Ectodermal cell (in vitro differentiated cells): Measurements from ENCODE around the gene KDM6B.

Experiments used
- H3K27ac ChIP-seq: 2 replicates; pipeline ENCODE4 v1.7.0; 2013; ENCODE audit warnings: mild to moderate bottlenecking, low read depth, low read length; ENCODE audit not compliant: insufficient read depth, poor library complexity, severe bottlenecking
- H3K27me3 ChIP-seq: 2 replicates; pipeline ENCODE4 v1.7.0; 2013; ENCODE audit warnings: mild to moderate bottlenecking, low read length; ENCODE audit not compliant: insufficient read depth, control insufficient read depth, poor library complexity, severe bottlenecking
- H3K36me3 ChIP-seq: one replicate; pipeline ENCODE4 v1.7.0; 2013; ENCODE audit warnings: low read length; ENCODE audit not compliant: control insufficient read depth, insufficient read depth
- H3K4me1 ChIP-seq: one replicate; pipeline ENCODE4 v1.7.0; 2013; ENCODE audit warnings: low read length; ENCODE audit not compliant: control insufficient read depth, insufficient read depth
- H3K4me3 ChIP-seq: 2 replicates; pipeline ENCODE4 v1.7.0; 2013; ENCODE audit warnings: low read depth, low read length, control low read depth; ENCODE audit not compliant: insufficient read depth
- H3K9me3 ChIP-seq: 2 replicates; pipeline ENCODE4 v1.7.0; 2013; ENCODE audit warnings: mild to moderate bottlenecking, low read length, moderate library complexity; ENCODE audit not compliant: control insufficient read depth
- WGBS, 2 experiments: methylation state at CpG; one replicate each; pipeline ENCODE4 v1.1.7; 2013; ENCODE audit warnings: missing lambda C conversion rate in 2 of 2; 5-methylcytosine and 5-hydroxymethylcytosine counted together

Gene KDM6B

GRCh38 chr17:7881276-7882054, 47.4 kb downstream of the KDM6B start:
- peaks cover 7% of the 10 kb centered on the region for H3K27me3 ChIP-seq
- H3K27ac ChIP-seq: no peak overlapping the region
- 89 to 91% methylated on average over 7 of the region's 7 CpGs for WGBS, 2 experiments
- H3K4me1 ChIP-seq: peaks cover 6% of the 10 kb centered on the region
- H3K9me3 ChIP-seq: no peaks in the 10 kb centered on the region
- H3K36me3 ChIP-seq: no peaks in the 10 kb centered on the region
- no peak overlapping the region for H3K4me3 ChIP-seq

DNA sequence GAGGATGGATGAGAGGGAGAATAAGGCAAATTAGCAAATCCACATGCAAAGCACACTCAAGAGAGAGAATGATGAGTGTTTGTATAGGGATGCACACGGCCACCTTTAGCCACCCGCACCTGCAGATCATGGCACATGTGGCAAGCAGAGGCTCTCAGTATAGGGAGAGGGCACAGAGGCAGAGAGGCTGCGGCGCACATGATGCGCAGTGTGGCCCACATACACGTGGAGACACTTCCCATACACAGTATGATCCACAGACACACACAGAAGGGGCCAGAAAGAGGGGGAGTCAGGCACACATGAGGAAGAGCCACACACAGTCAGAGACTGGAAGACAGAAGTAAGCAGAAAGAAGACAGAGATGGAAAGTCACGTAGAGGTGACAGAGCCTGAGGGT, 48.1 kb downstream of the KDM6B start:
- Histone ChIP-seq H3K9me3 (no peaks in the 10 kb centered on the region), H3K36me3 (no peaks in the 10 kb centered on the region), H3K27me3 (peaks cover 13% of the 10 kb centered on the region), H3K4me3 (no peak overlapping the region), H3K27ac (no peak overlapping the region), H3K4me1 (peaks cover 12% of the 10 kb centered on the region)
- 92 to 96% methylated on average over 7 of the region's 7 CpGs for WGBS, 2 experiments

DNA sequence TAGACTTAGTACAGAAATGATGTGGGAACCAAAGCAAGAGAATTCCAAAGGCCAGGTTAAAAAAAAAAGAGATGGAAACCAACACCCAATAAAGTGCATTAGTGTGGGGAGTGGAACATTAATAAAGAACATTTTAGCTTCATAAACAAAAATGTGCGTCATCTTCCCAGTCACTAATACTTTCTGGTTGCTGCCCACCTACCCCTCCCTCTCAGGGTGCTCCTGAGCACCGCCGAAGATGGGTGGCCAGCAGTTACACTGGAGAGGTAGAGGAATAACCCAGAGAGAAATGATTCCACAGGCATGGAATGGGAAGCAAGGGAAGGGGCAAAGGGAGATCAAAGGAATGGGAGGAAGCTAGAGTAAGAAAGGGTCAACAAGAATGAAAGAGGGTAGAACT, 48.6 kb downstream of the KDM6B start:
- Histone ChIP-seq H3K27ac (no peak overlapping the region), H3K4me3 (no peak overlapping the region), H3K36me3 (no peaks in the 10 kb centered on the region), H3K9me3 (no peaks in the 10 kb centered on the region), H3K27me3 (peaks cover 13% of the 10 kb centered on the region), H3K4me1 (peaks cover 16% of the 10 kb centered on the region)
- 72 to 90% methylated on average over 2 to 3 of the region's 3 CpGs for WGBS, 2 experiments
